ENCODE results near the gene EDC4.

DNA sequence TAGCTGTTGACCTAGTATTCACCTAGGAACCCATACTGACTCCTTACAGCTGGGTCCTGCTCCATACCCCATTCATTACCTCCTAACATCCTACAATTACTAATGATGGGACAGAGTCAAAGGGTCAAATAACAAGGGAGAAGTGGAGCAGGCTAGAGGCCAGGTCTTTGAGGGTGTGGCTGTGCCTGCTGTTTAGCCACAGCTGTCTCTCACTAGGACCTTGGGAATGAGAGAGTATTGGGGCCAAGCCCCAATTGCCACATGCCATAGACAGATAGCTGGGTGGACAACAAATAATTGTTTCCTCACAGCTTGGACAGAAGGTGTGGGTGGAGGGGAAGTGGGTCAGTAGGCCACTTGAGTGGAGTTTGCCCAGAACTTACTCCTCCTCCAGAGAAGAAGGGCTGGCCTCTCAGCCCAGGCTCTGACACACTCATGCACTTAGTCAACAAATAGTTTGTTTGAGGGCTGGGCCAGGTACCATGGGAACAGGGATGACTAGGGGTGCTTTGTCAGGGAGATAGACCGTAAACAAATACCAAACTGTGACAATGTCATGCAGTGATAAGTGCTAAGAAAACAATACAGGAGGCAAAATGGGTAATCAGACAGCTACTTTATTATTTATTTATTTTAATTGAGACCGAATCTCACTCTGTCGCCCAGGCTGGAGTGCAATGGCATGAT, 15.2 kb upstream of the EDC4 start:
- no peak for TF ChIP-seq POLR2A (IDR thresholded peaks at IDR 0.05)
- TF ChIP-seq, protein P1, sequence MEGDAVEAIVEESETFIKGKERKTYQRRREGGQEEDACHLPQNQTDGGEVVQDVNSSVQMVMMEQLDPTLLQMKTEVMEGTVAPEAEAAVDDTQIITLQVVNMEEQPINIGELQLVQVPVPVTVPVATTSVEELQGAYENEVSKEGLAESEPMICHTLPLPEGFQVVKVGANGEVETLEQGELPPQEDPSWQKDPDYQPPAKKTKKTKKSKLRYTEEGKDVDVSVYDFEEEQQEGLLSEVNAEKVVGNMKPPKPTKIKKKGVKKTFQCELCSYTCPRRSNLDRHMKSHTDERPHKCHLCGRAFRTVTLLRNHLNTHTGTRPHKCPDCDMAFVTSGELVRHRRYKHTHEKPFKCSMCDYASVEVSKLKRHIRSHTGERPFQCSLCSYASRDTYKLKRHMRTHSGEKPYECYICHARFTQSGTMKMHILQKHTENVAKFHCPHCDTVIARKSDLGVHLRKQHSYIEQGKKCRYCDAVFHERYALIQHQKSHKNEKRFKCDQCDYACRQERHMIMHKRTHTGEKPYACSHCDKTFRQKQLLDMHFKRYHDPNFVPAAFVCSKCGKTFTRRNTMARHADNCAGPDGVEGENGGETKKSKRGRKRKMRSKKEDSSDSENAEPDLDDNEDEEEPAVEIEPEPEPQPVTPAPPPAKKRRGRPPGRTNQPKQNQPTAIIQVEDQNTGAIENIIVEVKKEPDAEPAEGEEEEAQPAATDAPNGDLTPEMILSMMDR (IDR thresholded peaks at IDR 0.05 in 8 of 11, conservative IDR thresholded peaks at IDR 0.05 in 3 of 11): no peak

Measured in spleen (tissue), 7 donors.